Mesenchymal stem cell (in vitro differentiated cells and primary cell): ENCODE measurements around the gene MTMR2.
"Not testable (repeated sequence)": the region's sequence is repeated elsewhere in the genome, so short reads cannot be mapped to it uniquely, and the experiment has no call there.

Source experiments
- DNase-seq: peaks from one replicate; pipeline ENCODE4 v3.0.0-alpha.2; 2013
- H2AFZ ChIP-seq: one replicate; pipeline ENCODE4 v1.6.1; 2013; ENCODE audit warnings: low read depth, mild to moderate bottlenecking, control low read depth, inconsistent platforms, low read length, moderate library complexity
- H2AK5ac ChIP-seq: 2 replicates; pipeline ENCODE4 v1.6.1; 2013; ENCODE audit warnings: low read length, moderate library complexity, mild to moderate bottlenecking, inconsistent platforms; ENCODE audit not compliant: severe bottlenecking
- H2BK120ac ChIP-seq: one replicate; pipeline ENCODE4 v1.6.1; 2013; ENCODE audit warnings: low read depth, mild to moderate bottlenecking, inconsistent platforms, low read length, moderate library complexity
- H2BK12ac ChIP-seq, 2 experiments: one replicate each; pipeline ENCODE4 v1.6.1; 2013; ENCODE audit warnings: inconsistent platforms in 2 of 2, low read length in 2 of 2, mild to moderate bottlenecking in 2 of 2, moderate library complexity in 2 of 2, control low read depth in 1 of 2
- H2BK15ac ChIP-seq: one replicate; pipeline ENCODE4 v1.6.1; 2013; ENCODE audit warnings: mild to moderate bottlenecking, low read depth, inconsistent platforms; ENCODE audit not compliant: poor library complexity, severe bottlenecking
- H2BK5ac ChIP-seq: 2 replicates; pipeline ENCODE4 v1.6.1; 2013; ENCODE audit warnings: low read depth, mild to moderate bottlenecking, low read length, control low read depth, inconsistent platforms; ENCODE audit not compliant: poor library complexity, severe bottlenecking
- H3K14ac ChIP-seq, 2 experiments: one replicate each; pipeline ENCODE4 v1.6.1; 2013; ENCODE audit warnings: inconsistent platforms in 2 of 2, low read length in 2 of 2, control low read depth in 1 of 2, mild to moderate bottlenecking in 1 of 2, moderate library complexity in 1 of 2
- H3K18ac ChIP-seq, 2 experiments: one replicate each; pipeline ENCODE4 v1.6.1; 2013; ENCODE audit warnings: inconsistent platforms in 2 of 2, low read length in 2 of 2, control low read depth in 1 of 2, low read depth in 1 of 2, mild to moderate bottlenecking in 1 of 2
- H3K23ac ChIP-seq, 2 experiments: one replicate each; pipeline ENCODE4 v1.6.1; 2013; ENCODE audit warnings: inconsistent platforms in 2 of 2, low read length in 2 of 2, mild to moderate bottlenecking in 2 of 2, moderate library complexity in 2 of 2, control low read depth in 1 of 2
- H3K27ac ChIP-seq: 2 replicates; pipeline ENCODE4 v1.5.1; 2013; ENCODE audit warnings: mild to moderate bottlenecking, moderate library complexity, low read length, control low read depth, inconsistent platforms; ENCODE audit not compliant: poor library complexity, severe bottlenecking
- H3K27me3 ChIP-seq, 2 experiments: 2 replicates each; pipeline versions ENCODE4 v1.6.1 to v1.7.0; 2013; ENCODE audit warnings: low read length in 2 of 2, mild to moderate bottlenecking in 2 of 2, moderate library complexity in 2 of 2, control low read depth in 1 of 2, inconsistent platforms in 1 of 2; ENCODE audit not compliant: control insufficient read depth in 1 of 2, insufficient read depth in 1 of 2
- H3K36me3 ChIP-seq, 2 experiments: 2 replicates each; pipeline versions ENCODE4 v1.6.1 to v1.7.0; 2013; ENCODE audit warnings: low read length in 2 of 2, control low read depth in 1 of 2, inconsistent platforms in 1 of 2, low read depth in 1 of 2, mild to moderate bottlenecking in 1 of 2; ENCODE audit not compliant: insufficient read depth in 2 of 2, control insufficient read depth in 1 of 2
- H3K4ac ChIP-seq, 2 experiments: one replicate each; pipeline ENCODE4 v1.6.1; 2013; ENCODE audit warnings: inconsistent platforms in 2 of 2, low read length in 2 of 2, mild to moderate bottlenecking in 2 of 2, moderate library complexity in 2 of 2, control low read depth in 1 of 2, low read depth in 1 of 2
- H3K4me1 ChIP-seq: 2 replicates; pipeline ENCODE4 v1.6.1; 2013; ENCODE audit warnings: low read depth, low read length, control low read depth; ENCODE audit not compliant: control insufficient read depth, insufficient read depth
- H3K4me2 ChIP-seq: 2 replicates; pipeline ENCODE4 v1.6.1; 2013; ENCODE audit warnings: low read length, mild to moderate bottlenecking, inconsistent platforms; ENCODE audit not compliant: poor library complexity, severe bottlenecking
- H3K4me3 ChIP-seq, 2 experiments: 2 replicates each; pipeline versions ENCODE4 v1.5.1 to v1.7.0; 2013; ENCODE audit warnings: low read length in 2 of 2, mild to moderate bottlenecking in 2 of 2, control low read depth in 1 of 2, low read depth in 1 of 2; ENCODE audit not compliant: insufficient read depth in 1 of 2
- H3K79me1 ChIP-seq: replicated peaks from 2 replicates; pipeline ENCODE4 v1.6.1; 2013; ENCODE audit warnings: mild to moderate bottlenecking, control low read depth, low read length, inconsistent platforms; ENCODE audit not compliant: poor library complexity, severe bottlenecking
- H3K9ac ChIP-seq: 2 replicates; pipeline ENCODE4 v1.7.0; 2013; ENCODE audit warnings: mild to moderate bottlenecking, low read length, moderate library complexity
- H3K9me3 ChIP-seq: 2 replicates; pipeline ENCODE4 v1.7.0; 2013; ENCODE audit warnings: mild to moderate bottlenecking, low read length; ENCODE audit not compliant: control insufficient read depth
- H4K8ac ChIP-seq: one replicate; pipeline ENCODE4 v1.6.1; 2013; ENCODE audit warnings: inconsistent platforms, mild to moderate bottlenecking, low read length, moderate library complexity
- H4K91ac ChIP-seq: one replicate; pipeline ENCODE4 v1.6.1; 2013; ENCODE audit warnings: mild to moderate bottlenecking, low read length, inconsistent platforms
- WGBS: methylation state at CpG from one replicate; pipeline ENCODE4 v1.1.7; 2013; ENCODE audit warnings: mixed read lengths; 5-methylcytosine and 5-hydroxymethylcytosine counted together

MTMR2 gene

DNA sequence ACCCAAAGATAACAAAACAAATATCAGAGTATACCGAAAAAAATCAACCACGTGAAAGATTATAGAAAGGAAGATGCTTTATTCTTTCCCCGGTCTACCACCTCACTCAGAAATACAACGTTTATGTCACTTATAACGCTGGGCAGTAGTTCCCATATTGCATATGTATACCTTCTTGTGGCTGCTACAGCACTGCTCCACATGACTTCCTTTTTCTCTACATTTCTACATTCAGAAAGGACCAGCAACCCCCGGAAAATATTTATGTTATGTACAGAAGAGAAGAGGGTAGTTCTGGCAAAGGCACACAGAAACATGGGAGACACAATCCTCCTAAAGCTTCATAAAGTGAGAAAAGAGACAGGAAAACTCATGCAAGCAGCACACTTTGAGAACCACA, 56.8 kb downstream of the MTMR2 start:
- Histone ChIP-seq H3K4ac (no peak overlapping the region), H3K4me2 (no peak overlapping the region), H3K9me3 (no peaks in the 10 kb centered on the region), H2BK120ac (no peak overlapping the region), H3K79me1 (peaks cover 9% of the 10 kb centered on the region), H4K8ac (no peak overlapping the region), H3K23ac (no peak overlapping the region), H2AFZ (no peak overlapping the region), H2BK5ac (no peak overlapping the region), H2BK12ac (no peak overlapping the region), H3K27me3 (no peaks in the 10 kb centered on the region), H2BK15ac (no peak overlapping the region), H3K14ac (no peak overlapping the region), H2AK5ac (no peak overlapping the region), H4K91ac (no peak overlapping the region), H3K27ac (no peak overlapping the region), H3K4me3 (no peak overlapping the region), H3K9ac (no peak overlapping the region), H3K4me1 (no peaks in the 10 kb centered on the region), H3K36me3 (peaks cover 3 to 24% of the 10 kb centered on the region in 2 experiments), H3K18ac (no peak overlapping the region)
- DNase-seq: no peak
- WGBS: 100% methylated on average over 5 of the region's 6 CpGs

GRCh38 chr11:95863486-95864140, 60.3 kb downstream of the MTMR2 start:
- H3K9me3 ChIP-seq: no peaks in the 10 kb centered on the region
- no peak overlapping the region for H3K4ac ChIP-seq
- WGBS: 81% methylated on average over 2 of the region's 2 CpGs

DNA sequence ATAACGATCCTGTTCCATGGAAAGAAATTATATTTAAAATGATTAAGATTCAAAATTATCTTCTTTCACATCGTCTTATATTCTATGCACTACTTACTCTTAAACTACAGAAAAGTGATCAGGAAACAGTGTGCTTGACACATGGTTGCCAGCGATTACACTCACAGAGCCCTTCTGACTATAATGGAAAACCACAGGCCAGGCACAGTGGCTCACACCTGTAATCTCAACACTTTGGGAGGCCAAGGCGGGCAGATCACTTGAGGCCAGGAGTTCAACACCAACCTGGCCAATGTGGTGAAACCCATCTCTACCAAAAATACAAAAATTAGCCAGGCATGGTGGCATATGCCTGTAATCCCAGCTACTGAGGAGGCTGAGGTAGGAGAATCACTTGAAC, 63.9 kb downstream of the MTMR2 start:
- not testable (repeated sequence) for H2AK5ac ChIP-seq, H3K27me3 ChIP-seq, H3K9me3 ChIP-seq, H4K8ac ChIP-seq, H3K4me2 ChIP-seq, H3K23ac ChIP-seq, H3K9ac ChIP-seq, H3K4me1 ChIP-seq, H2AFZ ChIP-seq, H3K14ac ChIP-seq, H3K4me3 ChIP-seq, H2BK12ac ChIP-seq, H3K27ac ChIP-seq, H2BK15ac ChIP-seq, H3K4ac ChIP-seq, H2BK5ac ChIP-seq, H3K18ac ChIP-seq, H3K79me1 ChIP-seq, H4K91ac ChIP-seq, DNase-seq, H2BK120ac ChIP-seq
- over 99% methylated on average over 3 of the region's 4 CpGs for WGBS
- peaks cover 3 to 60% of the 10 kb centered on the region in 2 experiments for H3K36me3 ChIP-seq

More at GRCh38 chr11:95863486-95864140, 60.3 kb downstream of the MTMR2 start:
- no peak overlapping the region for H2BK5ac ChIP-seq
- no peak overlapping the region for H2AK5ac ChIP-seq
- H2BK12ac ChIP-seq: no peak overlapping the region
- no peak overlapping the region for H2AFZ ChIP-seq
- H3K27me3 ChIP-seq: no peaks in the 10 kb centered on the region
- H3K14ac ChIP-seq: no peak overlapping the region
- no peak overlapping the region for H4K91ac ChIP-seq
- peaks cover 3 to 38% of the 10 kb centered on the region in 2 experiments for H3K36me3 ChIP-seq
- no peak overlapping the region for H3K9ac ChIP-seq
- H3K4me2 ChIP-seq: no peak overlapping the region
- peak; percentile 51 for DNase-seq
- H3K4me3 ChIP-seq: no peak overlapping the region
- H2BK120ac ChIP-seq: no peak overlapping the region
- peak overlapping the region; percentile 34 for H3K27ac ChIP-seq
- no peaks in the 10 kb centered on the region for H3K4me1 ChIP-seq
- no peak overlapping the region for H2BK15ac ChIP-seq
- H3K18ac ChIP-seq: no peak overlapping the region
- H3K79me1 ChIP-seq: peaks cover 11% of the 10 kb centered on the region
- H4K8ac ChIP-seq: no peak overlapping the region
- H3K23ac ChIP-seq: no peak overlapping the region

DNA sequence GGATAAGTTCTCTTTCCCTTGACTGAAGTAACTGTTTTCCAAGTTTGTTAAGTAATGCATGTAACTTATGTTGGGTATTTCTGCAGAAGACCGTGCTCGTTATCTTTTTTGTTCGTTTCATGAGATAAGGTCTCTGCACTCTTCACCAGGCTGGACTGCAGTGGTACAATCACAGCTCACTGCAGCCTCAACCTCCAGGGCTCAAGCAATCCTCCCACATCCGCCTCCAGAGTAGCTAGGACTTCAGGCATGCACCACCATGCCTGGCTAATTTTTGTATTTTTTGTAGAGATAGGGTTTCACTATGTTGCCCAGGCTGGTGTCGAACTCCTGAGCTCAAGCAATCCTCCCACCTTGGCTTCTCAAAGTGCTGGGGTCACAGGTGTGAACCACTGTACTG, 69.5 kb downstream of the MTMR2 start:
- WGBS: 84% methylated on average over 3 of the region's 5 CpGs
- H4K91ac ChIP-seq, H2BK5ac ChIP-seq, H2AFZ ChIP-seq, H3K9me3 ChIP-seq, H3K4ac ChIP-seq, H3K4me1 ChIP-seq, H2BK12ac ChIP-seq, H2BK15ac ChIP-seq, H2AK5ac ChIP-seq, H2BK120ac ChIP-seq, H3K23ac ChIP-seq, H3K4me2 ChIP-seq, DNase-seq, H3K4me3 ChIP-seq, H3K79me1 ChIP-seq, H4K8ac ChIP-seq, H3K27ac ChIP-seq, H3K18ac ChIP-seq, H3K14ac ChIP-seq, H3K27me3 ChIP-seq, H3K9ac ChIP-seq: not testable (repeated sequence)
- peaks cover 14 to 57% of the 10 kb centered on the region in 2 experiments for H3K36me3 ChIP-seq
